ENCODE data around the gene GLMP. TPM values are rescaled to one million over a fixed set of nuclear protein-coding genes. Genes with fewer than 3 reads are reported as not detected.

The GLMP gene
- polyA plus RNA-seq, 2 of the 4 experiments (the other 2 are of a cell fraction) = 12.4 to 32.5 TPM

DNA sequence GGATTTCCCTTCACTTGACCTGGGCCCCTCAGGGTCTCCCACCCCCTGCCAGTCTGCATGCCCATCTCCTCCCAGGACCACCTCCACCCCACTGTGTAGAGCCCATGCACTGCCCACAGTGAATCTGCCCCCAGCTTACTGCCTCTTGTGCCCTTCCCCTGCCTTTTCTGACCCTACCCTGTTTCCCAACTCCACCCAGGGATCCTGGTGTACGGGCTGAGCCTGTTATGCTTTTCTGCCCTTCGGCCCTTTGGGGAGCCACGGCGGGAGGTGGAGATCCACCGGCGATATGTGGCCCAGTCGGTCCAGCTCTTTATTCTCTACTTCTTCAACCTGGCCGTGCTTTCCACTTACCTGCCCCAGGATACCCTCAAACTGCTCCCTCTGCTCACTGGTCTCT lies 9.4 kb downstream of the GLMP start:
- H3K27ac ChIP-seq = no peak overlapping the region
- peaks cover 16% of the 10 kb centered on the region for H3K4me1 ChIP-seq
- no peak for ATAC-seq
- no peaks in the 10 kb centered on the region for H3K9me3 ChIP-seq
- no peak for FAIRE-seq
- 93% methylated on average over 8 of the region's 8 CpGs for WGBS (ENCODE audit: missing lambda C conversion rate)
- POLR2A ChIA-PET = interaction anchor here (0.6 kb wide), 1 partner anchor 215 kb away, joined by 3 read pairs; no protein-coding TSS in a partner anchor
- DNase-seq (ENCODE audit: low read depth in 1 of 2, low spot score in 1 of 2) = no peak
- H3K4me3 ChIP-seq = no peak overlapping the region
- CTCF ChIA-PET = interaction anchor here (1.3 to 1.4 kb wide), 2 partner anchors 49 to 100 kb away, joined by 3 to 4 read pairs; no protein-coding TSS in a partner anchor
- TF ChIP-seq RFX5 (IDR thresholded peaks at IDR 0.05) = no peak
- no peak for TF ChIP-seq ZSCAN20 (CRISPR knock-in tag; IDR thresholded peaks at IDR 0.05)
- no peak for TF ChIP-seq SMC3 (IDR thresholded peaks at IDR 0.05)
- TF ChIP-seq MAFK (IDR thresholded peaks at IDR 0.05; ENCODE audit: partially characterized antibody) = no peak
- no peak for TF ChIP-seq MAZ (IDR thresholded peaks at IDR 0.05; ENCODE audit: borderline replicate concordance, low read depth, low read length)
- no peak for TF ChIP-seq CEBPB (IDR thresholded peaks at IDR 0.05)
- no peak for TF ChIP-seq GATA3 (IDR thresholded peaks at IDR 0.05; ENCODE audit: borderline replicate concordance)
- TF ChIP-seq EP300 (IDR thresholded peaks at IDR 0.05) = no peak
- TF ChIP-seq BHLHE40 (IDR thresholded peaks at IDR 0.05; ENCODE audit: low read depth, low read length) = no peak
- TF ChIP-seq, protein P1, sequence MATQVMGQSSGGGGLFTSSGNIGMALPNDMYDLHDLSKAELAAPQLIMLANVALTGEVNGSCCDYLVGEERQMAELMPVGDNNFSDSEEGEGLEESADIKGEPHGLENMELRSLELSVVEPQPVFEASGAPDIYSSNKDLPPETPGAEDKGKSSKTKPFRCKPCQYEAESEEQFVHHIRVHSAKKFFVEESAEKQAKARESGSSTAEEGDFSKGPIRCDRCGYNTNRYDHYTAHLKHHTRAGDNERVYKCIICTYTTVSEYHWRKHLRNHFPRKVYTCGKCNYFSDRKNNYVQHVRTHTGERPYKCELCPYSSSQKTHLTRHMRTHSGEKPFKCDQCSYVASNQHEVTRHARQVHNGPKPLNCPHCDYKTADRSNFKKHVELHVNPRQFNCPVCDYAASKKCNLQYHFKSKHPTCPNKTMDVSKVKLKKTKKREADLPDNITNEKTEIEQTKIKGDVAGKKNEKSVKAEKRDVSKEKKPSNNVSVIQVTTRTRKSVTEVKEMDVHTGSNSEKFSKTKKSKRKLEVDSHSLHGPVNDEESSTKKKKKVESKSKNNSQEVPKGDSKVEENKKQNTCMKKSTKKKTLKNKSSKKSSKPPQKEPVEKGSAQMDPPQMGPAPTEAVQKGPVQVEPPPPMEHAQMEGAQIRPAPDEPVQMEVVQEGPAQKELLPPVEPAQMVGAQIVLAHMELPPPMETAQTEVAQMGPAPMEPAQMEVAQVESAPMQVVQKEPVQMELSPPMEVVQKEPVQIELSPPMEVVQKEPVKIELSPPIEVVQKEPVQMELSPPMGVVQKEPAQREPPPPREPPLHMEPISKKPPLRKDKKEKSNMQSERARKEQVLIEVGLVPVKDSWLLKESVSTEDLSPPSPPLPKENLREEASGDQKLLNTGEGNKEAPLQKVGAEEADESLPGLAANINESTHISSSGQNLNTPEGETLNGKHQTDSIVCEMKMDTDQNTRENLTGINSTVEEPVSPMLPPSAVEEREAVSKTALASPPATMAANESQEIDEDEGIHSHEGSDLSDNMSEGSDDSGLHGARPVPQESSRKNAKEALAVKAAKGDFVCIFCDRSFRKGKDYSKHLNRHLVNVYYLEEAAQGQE (IDR thresholded peaks at IDR 0.05) = no peak
- no peak for TF ChIP-seq HDAC2 (IDR thresholded peaks at IDR 0.05)
- TF ChIP-seq, protein P2, sequence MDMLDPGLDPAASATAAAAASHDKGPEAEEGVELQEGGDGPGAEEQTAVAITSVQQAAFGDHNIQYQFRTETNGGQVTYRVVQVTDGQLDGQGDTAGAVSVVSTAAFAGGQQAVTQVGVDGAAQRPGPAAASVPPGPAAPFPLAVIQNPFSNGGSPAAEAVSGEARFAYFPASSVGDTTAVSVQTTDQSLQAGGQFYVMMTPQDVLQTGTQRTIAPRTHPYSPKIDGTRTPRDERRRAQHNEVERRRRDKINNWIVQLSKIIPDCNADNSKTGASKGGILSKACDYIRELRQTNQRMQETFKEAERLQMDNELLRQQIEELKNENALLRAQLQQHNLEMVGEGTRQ (IDR thresholded peaks at IDR 0.05) = no peak
- no peak for TF ChIP-seq RNF2 (IDR thresholded peaks at IDR 0.05; ENCODE audit: borderline replicate concordance, low read depth)
- no peak for TF ChIP-seq RARB (CRISPR knock-in tag; IDR thresholded peaks at IDR 0.05)
- no peak for TF ChIP-seq HOXB5 (CRISPR knock-in tag; IDR thresholded peaks at IDR 0.05)
- TF ChIP-seq ZC3H11A (IDR thresholded peaks at IDR 0.05) = no peak
- no peak for TF ChIP-seq RCOR1 (IDR thresholded peaks at IDR 0.05; ENCODE audit: low read depth, low read length)
- no peak for TF ChIP-seq POLR2A (IDR thresholded peaks at IDR 0.05; ENCODE audit: low read length)
- TF ChIP-seq EHF (CRISPR knock-in tag; IDR thresholded peaks at IDR 0.05) = no peak
- TF ChIP-seq, protein P3, sequence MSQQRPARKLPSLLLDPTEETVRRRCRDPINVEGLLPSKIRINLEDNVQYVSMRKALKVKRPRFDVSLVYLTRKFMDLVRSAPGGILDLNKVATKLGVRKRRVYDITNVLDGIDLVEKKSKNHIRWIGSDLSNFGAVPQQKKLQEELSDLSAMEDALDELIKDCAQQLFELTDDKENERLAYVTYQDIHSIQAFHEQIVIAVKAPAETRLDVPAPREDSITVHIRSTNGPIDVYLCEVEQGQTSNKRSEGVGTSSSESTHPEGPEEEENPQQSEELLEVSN (IDR thresholded peaks at IDR 0.05; ENCODE audit: borderline replicate concordance, low read depth) = no peak
- H3K4me2 ChIP-seq = no peak overlapping the region

DNA sequence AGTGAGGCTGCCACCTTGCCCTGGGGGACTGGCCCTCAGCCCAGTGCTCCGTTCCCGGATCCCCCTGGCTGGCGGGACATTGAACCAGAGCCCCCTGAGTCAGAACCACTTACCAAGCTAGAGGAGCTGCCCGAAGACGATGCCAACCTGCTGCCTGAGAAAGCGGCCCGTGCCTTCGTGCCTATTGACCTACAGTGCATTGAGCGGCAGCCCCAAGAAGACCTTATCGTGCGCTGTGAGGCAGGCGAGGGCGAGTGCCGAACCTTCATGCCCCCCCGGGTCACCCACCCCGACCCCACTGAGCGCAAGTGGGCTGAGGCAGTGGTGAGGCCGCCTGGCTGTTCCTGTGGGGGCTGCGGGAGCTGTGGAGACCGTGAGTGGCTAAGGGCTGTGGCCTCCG lies 10.0 kb downstream of the GLMP start:
- TF ChIP-seq TP53 (CRISPR knock-in tag; IDR thresholded peaks at IDR 0.05) = no peak
- ChIA-PET POLR2A (no interaction called here), CTCF (interaction anchor here (0.6 to 2.6 kb wide), 5 partner anchors 8 to 140 kb away, joined by 3 to 9 read pairs (median 3); no protein-coding TSS in a partner anchor)
- H3K27ac ChIP-seq = no peak overlapping the region
- H3K4me3 ChIP-seq = no peak overlapping the region
- WGBS (ENCODE audit: missing lambda C conversion rate) = 94% methylated on average over 11 of the region's 21 CpGs
- peaks cover 21% of the 10 kb centered on the region for H3K4me1 ChIP-seq
- no peak for ATAC-seq
- no peak for DNase-seq (ENCODE audit: low read depth in 1 of 2, low spot score in 1 of 2)
- no peaks in the 10 kb centered on the region for H3K9me3 ChIP-seq
- H3K4me2 ChIP-seq = no peak overlapping the region
- no peak for FAIRE-seq

DNA sequence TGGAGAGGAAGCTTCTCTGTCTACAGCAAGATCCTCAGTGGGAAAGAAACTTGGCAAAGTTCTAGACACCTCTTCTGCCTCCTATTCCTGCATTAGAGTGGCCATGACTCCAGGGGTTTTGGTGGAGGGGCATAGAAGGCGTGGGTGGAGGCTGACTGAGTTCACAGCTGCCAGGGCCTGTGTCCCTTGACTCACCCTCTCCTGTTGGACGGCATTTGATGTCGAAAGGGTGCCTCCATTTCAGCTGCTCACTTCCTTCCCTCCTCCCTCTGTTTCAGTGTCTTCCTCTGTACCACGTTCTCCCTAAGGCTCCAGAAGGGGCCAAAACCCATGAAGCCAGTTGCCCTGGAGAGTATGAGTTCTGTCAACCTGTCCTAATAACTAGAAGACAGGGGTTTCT lies 10.7 kb downstream of the GLMP start:
- no peak overlapping the region for H3K4me2 ChIP-seq
- no peak for DNase-seq (ENCODE audit: low read depth in 1 of 2, low spot score in 1 of 2)
- ATAC-seq = no peak
- ChIA-PET POLR2A (no interaction called here), CTCF (interaction anchor here (0.9 to 2.6 kb wide), 6 partner anchors 9 to 194 kb away, joined by 3 to 9 read pairs (median 4); no protein-coding TSS in a partner anchor)
- no peaks in the 10 kb centered on the region for H3K9me3 ChIP-seq
- FAIRE-seq = no peak
- H3K4me1 ChIP-seq = peaks cover 21% of the 10 kb centered on the region
- H3K27ac ChIP-seq = no peak overlapping the region
- H3K4me3 ChIP-seq = no peak overlapping the region
- 83% methylated on average over 4 of the region's 4 CpGs for WGBS (ENCODE audit: missing lambda C conversion rate)
- TF ChIP-seq CHD4 (IDR thresholded peaks at IDR 0.05; ENCODE audit: borderline replicate concordance) (no peak), RAD21 (conservative IDR thresholded peaks at IDR 0.05 in 1 of 2, IDR thresholded peaks at IDR 0.05 in 1 of 2) (no peak), EHMT2 (IDR thresholded peaks at IDR 0.05; ENCODE audit: low read depth) (no peak), CEBPB (IDR thresholded peaks at IDR 0.05) (no peak), MYC (IDR thresholded peaks at IDR 0.05; ENCODE audit: borderline replicate concordance, low read length) (no peak), TFCP2L1 (CRISPR knock-in tag; IDR thresholded peaks at IDR 0.05) (no peak), POLR2AphosphoS2 (conservative IDR thresholded peaks at IDR 0.05; ENCODE audit: low read length) (no peak), HOXB5 (CRISPR knock-in tag; IDR thresholded peaks at IDR 0.05) (no peak), MAZ (IDR thresholded peaks at IDR 0.05; ENCODE audit: borderline replicate concordance, low read depth, low read length) (no peak), NPAS2 (CRISPR knock-in tag; IDR thresholded peaks at IDR 0.05; ENCODE audit: borderline replicate concordance) (no peak)
- TF ChIP-seq, protein P4, sequence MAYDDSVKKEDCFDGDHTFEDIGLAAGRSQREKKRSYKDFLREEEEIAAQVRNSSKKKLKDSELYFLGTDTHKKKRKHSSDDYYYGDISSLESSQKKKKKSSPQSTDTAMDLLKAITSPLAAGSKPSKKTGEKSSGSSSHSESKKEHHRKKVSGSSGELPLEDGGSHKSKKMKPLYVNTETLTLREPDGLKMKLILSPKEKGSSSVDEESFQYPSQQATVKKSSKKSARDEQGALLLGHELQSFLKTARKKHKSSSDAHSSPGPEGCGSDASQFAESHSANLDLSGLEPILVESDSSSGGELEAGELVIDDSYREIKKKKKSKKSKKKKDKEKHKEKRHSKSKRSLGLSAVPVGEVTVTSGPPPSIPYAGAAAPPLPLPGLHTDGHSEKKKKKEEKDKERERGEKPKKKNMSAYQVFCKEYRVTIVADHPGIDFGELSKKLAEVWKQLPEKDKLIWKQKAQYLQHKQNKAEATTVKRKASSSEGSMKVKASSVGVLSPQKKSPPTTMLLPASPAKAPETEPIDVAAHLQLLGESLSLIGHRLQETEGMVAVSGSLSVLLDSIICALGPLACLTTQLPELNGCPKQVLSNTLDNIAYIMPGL (CRISPR knock-in tag; IDR thresholded peaks at IDR 0.05; ENCODE audit: borderline replicate concordance) = no peak
